ENCODE measurements around the gene EZH1. TPM values are rescaled to one million over a fixed set of nuclear protein-coding genes. Genes with fewer than 3 reads are reported as not detected.

Gene EZH1
- total and polyA plus RNA-seq, 2 of the 4 experiments (the other 2 are of a cell fraction): 17.6 to 27.3 TPM

- H3K23ac ChIP-seq (ENCODE audit: low read depth, low read length): no peak overlapping the region
- H3K4me2 ChIP-seq (ENCODE audit: low read depth, low read length): no peak overlapping the region
- no peak overlapping the region for H2AK5ac ChIP-seq (ENCODE audit: low read depth, low read length)
- no peak overlapping the region for H4K8ac ChIP-seq (ENCODE audit: low read depth in 2 of 2, low read length in 2 of 2)
- no peak overlapping the region for H2BK20ac ChIP-seq (ENCODE audit: low read depth, low read length)
- intact Hi-C loops (cut with micrococcal nuclease): no loop called here
- no peak overlapping the region for H3K4ac ChIP-seq (ENCODE audit: low read depth, low read length)
- no peak overlapping the region for H3K4me3 ChIP-seq (ENCODE audit: insufficient read depth, low read depth, low read length)
- no peak overlapping the region for H2AK9ac ChIP-seq (replicated peaks; ENCODE audit: low read depth, low read length, poor library complexity)
- CTCF ChIA-PET: no interaction called here
- peaks cover 16% of the 10 kb centered on the region for H4K20me1 ChIP-seq (ENCODE audit: insufficient read depth, low read length)
- no TSS peak for BruUV-seq (replicated peaks)
- H2BK120ac ChIP-seq (ENCODE audit: low read depth, low read length): no peak overlapping the region
- in situ Hi-C loops (cut with MboI; ENCODE audit: low sequenced_read_pairs): no loop called here
- no peak for DNase-seq
- H3K18ac ChIP-seq (ENCODE audit: low read depth, low read length): no peak overlapping the region
- no peak overlapping the region for H4K91ac ChIP-seq (ENCODE audit: insufficient read depth, low read depth, low read length)
- dilution Hi-C loops (cut with HindIII; ENCODE audit: low sequenced_read_pairs, unreplicated experiment): no loop called here
- H3K56ac ChIP-seq (ENCODE audit: extremely low read depth, insufficient read depth, low read length): no peak overlapping the region
- POLR2A ChIA-PET (ENCODE audit: unreplicated experiment): no interaction called here
- H3K9me1 ChIP-seq (ENCODE audit: insufficient read depth, low read length): peaks cover 19% of the 10 kb centered on the region
- H3K27me3 ChIP-seq (ENCODE audit: control insufficient read depth, insufficient read depth, low read length): no peaks in the 10 kb centered on the region
- no peak overlapping the region for H3K14ac ChIP-seq (replicated peaks; ENCODE audit: low read depth, low read length)
- ATAC-seq (ENCODE audit: low read depth): no peak
- no peak for TF ChIP-seq RCOR1 (IDR thresholded peaks at IDR 0.05; ENCODE audit: insufficient replicate concordance, low read length)
- TF ChIP-seq CHD1 (IDR thresholded peaks at IDR 0.05; ENCODE audit: low read depth, low read length): no peak
- no peak overlapping the region for H3K27ac ChIP-seq (ENCODE audit: insufficient read depth, low read length)
- no peak overlapping the region for H3K9ac ChIP-seq (ENCODE audit: low read depth, low read length)
- no peak overlapping the region for H4K5ac ChIP-seq (ENCODE audit: low read depth, low read length)
- no peak overlapping the region for H2BK15ac ChIP-seq (ENCODE audit: low read depth, low read length)
- H3K9me3 ChIP-seq (ENCODE audit: control insufficient read depth, insufficient read depth, low read length): no peaks in the 10 kb centered on the region
- peaks cover 50% of the 10 kb centered on the region for H3K36me3 ChIP-seq (ENCODE audit: control insufficient read depth, insufficient read depth, low read length)
- H3K4me1 ChIP-seq (ENCODE audit: control insufficient read depth, insufficient read depth, low read length): peaks cover 13% of the 10 kb centered on the region
- peaks cover 3 to 39% of the 10 kb centered on the region in 2 experiments; a peak in 2 of 4 replicates for H3K79me1 ChIP-seq (ENCODE audit: low read depth in 1 of 2, low read length in 2 of 2)
- no peak overlapping the region for H2BK5ac ChIP-seq (ENCODE audit: low read depth, low read length, poor library complexity, severe bottlenecking)
- H2AFZ ChIP-seq (replicated peaks; ENCODE audit: low read length, poor library complexity): no peak overlapping the region
- WGBS, 2 experiments (ENCODE audit: extremely low coverage in 2 of 2, insufficient read length in 1 of 2): 92% methylated on average over 2 of the region's 14 CpGs; no CpG with 5 or more reads in 1 of the 2 experiments
Observed at GRCh38 chr17:42665581-42666001, 79.2 kb downstream of the EZH1 start.

Measured in IMR-90 (cell line).